Fibroblast of lung (primary cell): ENCODE data around the gene PHGDH. TPM values are rescaled to one million over a fixed set of nuclear protein-coding genes. Genes with fewer than 3 reads are reported as not detected.
A peak's percentile ranks its signal among the peaks of the same experiment; 100 is the strongest.

Experiments
- DNase-seq, 2 donors: peaks; one replicate each; pipeline versions ENCODE4 v3.0.0 to v3.0.0-alpha.2; 2010; ENCODE audit warnings: low read depth in 2 of 2
- H2AFZ ChIP-seq: 2 replicates; pipeline ENCODE4 v1.5.1; 2012; ENCODE audit warnings: low read length, control low read depth, inconsistent platforms
- H3K27ac ChIP-seq: 2 replicates; pipeline ENCODE4 v1.5.1; 2011; ENCODE audit warnings: low read length, control low read depth; ENCODE audit not compliant: insufficient read depth
- H3K27me3 ChIP-seq: 2 replicates; pipeline ENCODE4 v1.5.1; 2011; ENCODE audit warnings: mild to moderate bottlenecking, low read length; ENCODE audit not compliant: control insufficient read depth, insufficient read depth
- H3K36me3 ChIP-seq: 2 replicates; pipeline ENCODE4 v1.5.1; 2011; ENCODE audit warnings: low read length; ENCODE audit not compliant: control insufficient read depth, insufficient read depth
- H3K4me1 ChIP-seq: 2 replicates; pipeline ENCODE4 v1.5.1; 2011; ENCODE audit warnings: low read length; ENCODE audit not compliant: control insufficient read depth, insufficient read depth; ENCODE audit errors: extremely low read depth
- H3K4me2 ChIP-seq: 2 replicates; pipeline ENCODE4 v1.5.1; 2011; ENCODE audit warnings: low read length, control low read depth; ENCODE audit not compliant: insufficient read depth; ENCODE audit errors: extremely low read depth
- H3K4me3 ChIP-seq, 4 experiments: fragments of 200-600 bp in 1 of 4; sonication (generic) in 1 of 4; replicated peaks in 1 of 4; 2 replicates each; pipeline ENCODE4 v1.5.1; 2011 to 2016; ENCODE audit warnings: low read length in 4 of 4, low read depth in 3 of 4, mild to moderate bottlenecking in 3 of 4, control low read depth in 2 of 4, inconsistent platforms in 1 of 4, mixed read lengths in 1 of 4; ENCODE audit not compliant: insufficient read depth in 1 of 4; ENCODE audit errors: control extremely low read depth in 1 of 4
- H3K79me2 ChIP-seq: 2 replicates; pipeline ENCODE4 v1.5.1; 2012; ENCODE audit warnings: mild to moderate bottlenecking, low read length, inconsistent platforms; ENCODE audit not compliant: control insufficient read depth, insufficient read depth
- H3K9ac ChIP-seq: 2 replicates; pipeline ENCODE4 v1.5.1; 2011; ENCODE audit warnings: mild to moderate bottlenecking, low read length, control low read depth; ENCODE audit not compliant: insufficient read depth
- H3K9me3 ChIP-seq: 2 replicates; pipeline ENCODE4 v1.5.1; 2012; ENCODE audit warnings: low read depth, low read length; ENCODE audit not compliant: control insufficient read depth, insufficient read depth
- H4K20me1 ChIP-seq: 2 replicates; pipeline ENCODE4 v1.5.1; 2011; ENCODE audit warnings: low read length; ENCODE audit not compliant: control insufficient read depth, insufficient read depth; ENCODE audit errors: extremely low read depth
- EZH2 ChIP-seq: IDR thresholded peaks from 2 replicates; pipeline ENCODE4 v1.5.1; 2012; ENCODE audit warnings: low read length, control low read depth, mild to moderate bottlenecking; ENCODE audit errors: missing control alignments
- polyA plus RNA-seq, 2 donors: library from polyadenylated mRNA; depleted of rRNA in 1 of 2; stranded (reverse) in 1 of 2; unstranded in 1 of 2; fragments of >200 nt; gene quantifications; 2 replicates each; pipeline ENCODE4 v1.2.1, GENCODE V29; 2011 to 2012; ENCODE audit warnings: missing spikeins in 1 of 2
- total RNA-seq: library from RNA; depleted of rRNA; stranded (reverse); fragments of >200 nt; gene quantifications from 2 replicates; pipeline ENCODE4 v1.2.1, GENCODE V29; 2014
- TF ChIP-seq, protein P1 (sequence below), 2 donors: IDR thresholded peaks in 1 of 2; conservative IDR thresholded peaks in 1 of 2; 1 replicate in 1 of 2; 2 replicates in 1 of 2; pipeline ENCODE4 v1.5.1; 2011 to 2012; ENCODE audit warnings: low read length in 2 of 2, control low read depth in 1 of 2, inconsistent platforms in 1 of 2, low read depth in 1 of 2, mild to moderate bottlenecking in 1 of 2

The PHGDH gene
- total and polyA plus RNA-seq, 2 donors (not counting 1 experiment from before 2014, with no cell fraction given): 44.3 to 201 TPM

DNA sequence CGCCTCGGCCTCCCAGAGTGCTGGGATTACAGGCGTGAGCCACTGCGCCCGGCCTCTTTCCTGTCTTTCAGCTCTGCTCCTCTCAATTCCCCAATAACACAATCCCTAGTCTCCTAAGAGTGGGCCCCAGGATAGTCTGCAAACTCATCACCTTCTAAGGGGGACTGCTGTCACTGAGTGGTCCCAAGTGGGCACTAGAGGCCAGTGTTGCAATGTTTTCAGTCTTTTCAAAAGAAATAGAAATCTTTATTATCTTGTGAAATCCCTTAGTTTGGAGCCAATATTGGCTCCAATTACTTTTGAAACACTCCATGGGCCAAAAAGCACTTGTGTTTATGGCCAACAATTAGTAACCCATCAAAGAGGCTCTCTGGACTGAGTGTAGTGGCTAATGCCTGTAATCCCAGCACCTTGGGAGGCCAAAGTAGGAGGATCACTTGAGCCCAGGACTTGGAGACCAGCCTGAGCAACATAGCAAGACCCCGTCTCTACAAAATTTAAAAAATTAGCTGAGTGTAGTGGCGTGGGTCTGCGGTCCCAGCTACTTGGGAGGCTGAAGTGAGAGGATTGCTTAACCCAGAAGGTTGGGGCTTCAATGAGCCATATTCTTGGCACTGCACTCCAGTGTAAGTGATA lies 35.0 kb upstream of the PHGDH start:
- Histone ChIP-seq H3K4me2 (no peak overlapping the region), H3K36me3 (no peaks in the 10 kb centered on the region), H3K79me2 (no peaks in the 10 kb centered on the region), H2AFZ (no peak overlapping the region), H3K9ac (no peak overlapping the region), H3K9me3 (no peaks in the 10 kb centered on the region), H3K27ac (no peak overlapping the region), H3K4me3 (no peak overlapping the region), H4K20me1 (no peaks in the 10 kb centered on the region), H3K4me1 (peaks cover 17% of the 10 kb centered on the region), H3K27me3 (no peaks in the 10 kb centered on the region)
- peak in 1 of 2 donors; percentile 35 for DNase-seq
- TF ChIP-seq, protein P1, sequence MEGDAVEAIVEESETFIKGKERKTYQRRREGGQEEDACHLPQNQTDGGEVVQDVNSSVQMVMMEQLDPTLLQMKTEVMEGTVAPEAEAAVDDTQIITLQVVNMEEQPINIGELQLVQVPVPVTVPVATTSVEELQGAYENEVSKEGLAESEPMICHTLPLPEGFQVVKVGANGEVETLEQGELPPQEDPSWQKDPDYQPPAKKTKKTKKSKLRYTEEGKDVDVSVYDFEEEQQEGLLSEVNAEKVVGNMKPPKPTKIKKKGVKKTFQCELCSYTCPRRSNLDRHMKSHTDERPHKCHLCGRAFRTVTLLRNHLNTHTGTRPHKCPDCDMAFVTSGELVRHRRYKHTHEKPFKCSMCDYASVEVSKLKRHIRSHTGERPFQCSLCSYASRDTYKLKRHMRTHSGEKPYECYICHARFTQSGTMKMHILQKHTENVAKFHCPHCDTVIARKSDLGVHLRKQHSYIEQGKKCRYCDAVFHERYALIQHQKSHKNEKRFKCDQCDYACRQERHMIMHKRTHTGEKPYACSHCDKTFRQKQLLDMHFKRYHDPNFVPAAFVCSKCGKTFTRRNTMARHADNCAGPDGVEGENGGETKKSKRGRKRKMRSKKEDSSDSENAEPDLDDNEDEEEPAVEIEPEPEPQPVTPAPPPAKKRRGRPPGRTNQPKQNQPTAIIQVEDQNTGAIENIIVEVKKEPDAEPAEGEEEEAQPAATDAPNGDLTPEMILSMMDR (conservative IDR thresholded peaks at IDR 0.05 in 1 of 2, IDR thresholded peaks at IDR 0.05 in 1 of 2; ENCODE audit: low read depth in 1 of 2, low read length in 2 of 2): peak; percentile 6 to 20
- TF ChIP-seq EZH2: no peak

DNA sequence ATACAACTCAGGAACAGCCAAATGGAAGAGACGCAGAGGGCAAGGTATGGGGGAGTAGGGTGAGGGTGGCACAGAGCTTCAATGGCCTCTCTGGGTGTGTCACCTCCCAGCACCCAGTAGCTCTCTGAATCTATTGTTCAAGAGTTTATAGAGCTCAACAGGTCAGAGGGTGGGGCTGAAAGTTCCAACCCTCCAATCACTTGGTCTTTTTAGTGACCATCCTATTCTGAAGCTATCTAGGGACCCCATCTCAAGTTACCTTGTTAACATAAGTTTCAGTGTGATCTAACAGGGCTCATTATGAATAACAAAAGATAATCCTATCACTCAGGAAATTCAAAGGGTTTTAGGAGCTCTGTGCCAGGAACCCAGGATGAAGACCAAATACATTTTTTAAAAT lies 32.5 kb upstream of the PHGDH start:
- H4K20me1 ChIP-seq: no peaks in the 10 kb centered on the region
- peaks cover 2% of the 10 kb centered on the region for H3K27me3 ChIP-seq
- no peak overlapping the region for H3K4me2 ChIP-seq
- no peaks in the 10 kb centered on the region for H3K9me3 ChIP-seq
- H3K27ac ChIP-seq: no peak overlapping the region
- H3K36me3 ChIP-seq: no peaks in the 10 kb centered on the region
- H2AFZ ChIP-seq: no peak overlapping the region
- no peak overlapping the region for H3K4me3 ChIP-seq
- no peak overlapping the region for H3K9ac ChIP-seq
- DNase-seq: no peak
- H3K4me1 ChIP-seq: peaks cover 9% of the 10 kb centered on the region
- no peaks in the 10 kb centered on the region for H3K79me2 ChIP-seq
- TF ChIP-seq, protein P1 (conservative IDR thresholded peaks at IDR 0.05 in 1 of 2, IDR thresholded peaks at IDR 0.05 in 1 of 2; ENCODE audit: low read depth in 1 of 2, low read length in 2 of 2): no peak
- no peak for TF ChIP-seq EZH2

DNA sequence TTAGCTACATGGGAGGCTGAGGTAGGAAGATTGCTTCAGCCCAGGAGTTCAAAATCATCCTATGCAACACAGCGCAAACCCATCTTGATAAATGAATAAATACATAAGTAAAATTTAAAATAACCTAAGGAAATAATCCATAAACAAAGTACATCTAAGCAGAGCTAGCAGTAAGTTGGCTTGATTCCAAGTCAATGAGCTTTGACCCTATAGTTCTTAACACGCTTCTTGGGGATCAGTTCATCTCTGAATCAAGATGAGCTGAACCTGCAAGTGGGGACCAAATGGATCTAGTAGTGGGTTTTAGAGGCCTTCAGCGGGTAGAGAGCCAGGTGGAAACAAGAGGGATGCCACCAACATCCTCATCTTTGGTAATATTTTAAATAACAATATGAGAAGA lies 31.5 kb upstream of the PHGDH start:
- peaks cover 2% of the 10 kb centered on the region for H3K4me1 ChIP-seq

More for the DNA sequence above, 31.5 kb upstream of the PHGDH start:
- Histone ChIP-seq H3K27ac (no peak overlapping the region), H3K36me3 (no peaks in the 10 kb centered on the region), H3K9me3 (no peaks in the 10 kb centered on the region), H2AFZ (no peak overlapping the region), H3K9ac (no peak overlapping the region), H3K79me2 (no peaks in the 10 kb centered on the region), H3K27me3 (peaks cover 2% of the 10 kb centered on the region), H4K20me1 (no peaks in the 10 kb centered on the region), H3K4me2 (no peak overlapping the region), H3K4me3 (no peak overlapping the region)
- no peak for DNase-seq
- no peak for TF ChIP-seq EZH2
- TF ChIP-seq, protein P1 (conservative IDR thresholded peaks at IDR 0.05 in 1 of 2, IDR thresholded peaks at IDR 0.05 in 1 of 2; ENCODE audit: low read depth in 1 of 2, low read length in 2 of 2): no peak
